CD8-positive, alpha-beta memory T cell (primary cell): ENCODE results near the gene TTLL8. TPM values are rescaled to one million over a fixed set of nuclear protein-coding genes. Genes with fewer than 3 reads are reported as not detected.
A peak's percentile ranks its signal among the peaks of the same experiment; 100 is the strongest.
"Not testable (repeated sequence)": the region's sequence is repeated elsewhere in the genome, so short reads cannot be mapped to it uniquely, and the experiment has no call there.

ENCODE experiments used
- CTCF ChIA-PET: fragments of 350-600 bp; sonication (Branson Sonifier 250); formaldehyde crosslinking; loops from one replicate; lab custom pipeline; 2021; ENCODE audit warnings: antibody characterized with exemption; lab: Charles Lee
- POLR2A ChIA-PET: fragments of 350-600 bp; sonication (Branson Sonifier 250); formaldehyde crosslinking; loops from one replicate; lab custom pipeline; 2021; ENCODE audit warnings: antibody characterized with exemption; lab: Charles Lee
- DNase-seq, 5 donors: peaks; one replicate each; pipeline versions ENCODE4 v3.0.0 to v3.0.0-alpha.2; 2020 to 2022; ENCODE audit warnings: mixed read lengths in 1 of 5
- H3K27ac ChIP-seq: one replicate; pipeline ENCODE4 v1.7.0; 2013; ENCODE audit warnings: low read depth, mild to moderate bottlenecking, low read length, moderate library complexity
- H3K27me3 ChIP-seq: 2 replicates; pipeline ENCODE4 v1.7.0; 2013; ENCODE audit warnings: low read length, mild to moderate bottlenecking; ENCODE audit not compliant: insufficient read depth, poor library complexity, severe bottlenecking
- H3K36me3 ChIP-seq: 2 replicates; pipeline ENCODE4 v1.7.0; 2013; ENCODE audit warnings: mild to moderate bottlenecking, low read length, moderate library complexity; ENCODE audit not compliant: insufficient read depth
- H3K4me1 ChIP-seq: 2 replicates; pipeline ENCODE4 v1.7.0; 2013; ENCODE audit warnings: mild to moderate bottlenecking, low read length, moderate library complexity; ENCODE audit not compliant: insufficient read depth
- H3K4me3 ChIP-seq: 2 replicates; pipeline ENCODE4 v1.7.0; 2013; ENCODE audit warnings: mild to moderate bottlenecking, low read length
- H3K9me3 ChIP-seq: 2 replicates; pipeline ENCODE4 v1.7.0; 2013; ENCODE audit warnings: mild to moderate bottlenecking, low read length
- H3K27ac Mint-ChIP-seq, 8 donors: one replicate each; pipeline ENCODE4 v1.8.0; 2020 to 2021; ENCODE audit warnings: mixed read lengths in 8 of 8, mild to moderate bottlenecking in 6 of 8, inconsistent platforms in 3 of 8, moderate library complexity in 3 of 8
- H3K27me3 Mint-ChIP-seq, 2 donors: one replicate each; pipeline ENCODE4 v1.8.0; 2020 to 2021; ENCODE audit warnings: mixed read lengths in 2 of 2, mild to moderate bottlenecking in 1 of 2, moderate library complexity in 1 of 2
- H3K36me3 Mint-ChIP-seq, 3 donors: one replicate each; pipeline ENCODE4 v1.8.0; 2020 to 2021; ENCODE audit warnings: mixed read lengths in 3 of 3, inconsistent platforms in 1 of 3, mild to moderate bottlenecking in 1 of 3
- H3K4me1 Mint-ChIP-seq, 3 donors: one replicate each; pipeline ENCODE4 v1.8.0; 2020 to 2021; ENCODE audit warnings: mixed read lengths in 3 of 3, inconsistent platforms in 1 of 3, mild to moderate bottlenecking in 1 of 3
- H3K4me3 Mint-ChIP-seq, 7 donors: one replicate each; pipeline ENCODE4 v1.8.0; 2020 to 2021; ENCODE audit warnings: mixed read lengths in 7 of 7, mild to moderate bottlenecking in 6 of 7, moderate library complexity in 4 of 7, inconsistent platforms in 2 of 7
- H3K9me3 Mint-ChIP-seq, 5 donors: one replicate each; pipeline ENCODE4 v1.8.0; 2020 to 2022; ENCODE audit warnings: mixed read lengths in 5 of 5, mild to moderate bottlenecking in 3 of 5, moderate library complexity in 2 of 5, inconsistent platforms in 1 of 5
- polyA plus RNA-seq: library from polyadenylated mRNA; unstranded; fragments of 300-500 nt; fragmentation: Illumina TruSeq; gene quantifications from one replicate; pipeline ENCODE4 v1.2.3, GENCODE V29; 2021
- total RNA-seq, 2 experiments: library from RNA; stranded (reverse); gene quantifications; one replicate each; pipeline ENCODE4 v1.2.3, GENCODE V29; 2021

Gene TTLL8
- total and polyA plus RNA-seq, 3 experiments from 2014 or later, result not detected

DNA sequence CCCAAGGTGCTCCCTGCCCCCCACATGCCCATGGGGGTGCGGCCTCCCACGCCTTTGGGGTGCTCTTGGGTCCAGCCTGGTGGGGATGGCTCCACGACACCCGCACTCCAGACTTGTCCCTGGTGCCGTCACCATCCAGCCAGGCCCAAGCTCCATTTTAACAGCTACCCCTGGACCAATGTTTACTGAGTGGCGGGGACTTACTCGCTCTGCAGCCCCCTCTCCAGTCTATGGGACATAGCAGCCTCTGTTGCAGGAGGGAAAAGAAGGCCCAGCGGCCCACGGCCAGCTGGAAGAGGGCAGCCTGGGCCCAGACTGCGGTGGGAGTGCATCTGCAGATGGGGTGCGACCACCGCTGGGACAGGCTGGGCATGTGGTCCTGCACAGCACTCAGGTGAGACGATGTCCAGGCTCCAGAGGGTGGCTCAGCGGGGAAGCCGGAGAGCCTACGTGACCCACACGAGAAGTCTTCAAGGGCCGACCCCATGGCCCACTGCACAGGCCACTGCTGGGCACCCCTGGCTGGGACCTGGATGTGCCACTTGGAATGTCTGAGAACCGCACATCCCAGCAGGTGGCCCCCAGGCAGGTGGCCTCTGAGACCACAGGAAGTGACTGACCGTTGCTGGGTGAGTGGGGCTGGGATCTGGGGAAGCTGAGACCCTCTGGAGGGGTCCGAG, 63.6 kb downstream of the TTLL8 start:
- Mint-ChIP-seq H3K36me3 (peaks cover 0 to 9% (median 0%) of the 10 kb centered on the region in 3 donors), H3K27ac (peak overlapping the region in 1 of 8 donors; percentile 79), H3K27me3 (peaks cover 7 to 11% of the 10 kb centered on the region in 2 donors), H3K9me3 (peaks cover 3 to 8% (median 7%) of the 10 kb centered on the region in 5 donors), H3K4me1 (peaks cover 9 to 14% (median 11%) of the 10 kb centered on the region in 3 donors), H3K4me3 (no peak overlapping the region)
- CTCF ChIA-PET, result interaction anchor here (0.9 to 5.4 kb wide), 10 partner anchors 11 to 232 kb away, joined by 3 to 49 read pairs (median 6); no protein-coding TSS in a partner anchor
- POLR2A ChIA-PET, result no interaction called here
- H3K27ac ChIP-seq, result no peak overlapping the region
- no peak overlapping the region for H3K4me3 ChIP-seq
- no peaks in the 10 kb centered on the region for H3K9me3 ChIP-seq
- H3K4me1 ChIP-seq, result no peaks in the 10 kb centered on the region
- no peaks in the 10 kb centered on the region for H3K36me3 ChIP-seq
- DNase-seq, result no peak
- no peaks in the 10 kb centered on the region for H3K27me3 ChIP-seq

DNA sequence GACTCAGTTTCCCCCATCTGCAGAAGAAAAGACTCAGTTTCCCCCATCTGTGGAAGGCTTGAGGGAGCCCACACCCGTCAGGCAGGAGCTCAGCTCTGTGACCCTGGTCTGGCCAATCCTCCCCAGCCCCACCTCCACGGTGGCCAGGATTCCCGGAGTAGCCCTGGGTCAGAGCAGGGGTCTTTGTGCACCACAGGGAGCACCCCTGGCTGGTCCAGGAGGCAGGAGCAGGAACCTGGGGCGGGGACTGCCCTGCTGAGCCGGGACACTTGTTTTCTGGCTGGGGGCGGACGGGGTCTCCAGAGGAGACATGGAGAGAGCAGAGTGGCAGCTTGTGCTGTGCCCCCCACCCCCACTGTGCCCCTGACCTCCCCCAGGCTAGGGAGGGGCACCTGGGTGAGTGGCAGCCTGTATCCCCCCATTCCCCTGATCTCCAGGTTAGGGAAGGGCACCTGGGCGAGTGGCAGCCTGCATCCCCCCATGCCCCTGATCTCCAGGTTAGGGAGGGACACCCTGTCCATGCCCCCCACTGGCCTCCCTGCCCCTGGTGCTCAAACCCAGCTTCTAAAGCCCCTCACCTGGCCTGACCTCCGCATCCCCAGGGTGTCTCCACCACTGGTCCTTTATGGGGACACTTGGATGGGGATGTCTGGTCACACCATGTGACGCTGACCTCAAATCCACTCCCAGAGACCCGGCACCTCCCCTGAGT, 64.3 kb downstream of the TTLL8 start:
- H3K27me3 ChIP-seq, result no peaks in the 10 kb centered on the region
- POLR2A ChIA-PET, result no interaction called here
- peak overlapping the region in 1 of 7 donors; percentile 73 for H3K4me3 Mint-ChIP-seq
- no peaks in the 10 kb centered on the region for H3K36me3 ChIP-seq
- no peaks in the 10 kb centered on the region for H3K4me1 ChIP-seq
- no peaks in the 10 kb centered on the region for H3K9me3 ChIP-seq
- no peak overlapping the region for H3K27ac ChIP-seq
- H3K27ac Mint-ChIP-seq, result peak overlapping the region in 1 of 8 donors; percentile 43
- H3K27me3 Mint-ChIP-seq, result peaks cover 7 to 8% of the 10 kb centered on the region in 2 donors
- H3K36me3 Mint-ChIP-seq, result peaks cover 0 to 9% (median 0%) of the 10 kb centered on the region in 3 donors
- CTCF ChIA-PET, result interaction anchor here (0.8 to 5.4 kb wide), 13 partner anchors 11 to 232 kb away, joined by 3 to 49 read pairs (median 5); partner anchors contain the start of gene PIM3
- no peak overlapping the region for H3K4me3 ChIP-seq
- no peak for DNase-seq
- H3K4me1 Mint-ChIP-seq, result peaks cover 7 to 11% (median 11%) of the 10 kb centered on the region in 3 donors
- H3K9me3 Mint-ChIP-seq, result peaks cover 3 to 8% (median 7%) of the 10 kb centered on the region in 5 donors

DNA sequence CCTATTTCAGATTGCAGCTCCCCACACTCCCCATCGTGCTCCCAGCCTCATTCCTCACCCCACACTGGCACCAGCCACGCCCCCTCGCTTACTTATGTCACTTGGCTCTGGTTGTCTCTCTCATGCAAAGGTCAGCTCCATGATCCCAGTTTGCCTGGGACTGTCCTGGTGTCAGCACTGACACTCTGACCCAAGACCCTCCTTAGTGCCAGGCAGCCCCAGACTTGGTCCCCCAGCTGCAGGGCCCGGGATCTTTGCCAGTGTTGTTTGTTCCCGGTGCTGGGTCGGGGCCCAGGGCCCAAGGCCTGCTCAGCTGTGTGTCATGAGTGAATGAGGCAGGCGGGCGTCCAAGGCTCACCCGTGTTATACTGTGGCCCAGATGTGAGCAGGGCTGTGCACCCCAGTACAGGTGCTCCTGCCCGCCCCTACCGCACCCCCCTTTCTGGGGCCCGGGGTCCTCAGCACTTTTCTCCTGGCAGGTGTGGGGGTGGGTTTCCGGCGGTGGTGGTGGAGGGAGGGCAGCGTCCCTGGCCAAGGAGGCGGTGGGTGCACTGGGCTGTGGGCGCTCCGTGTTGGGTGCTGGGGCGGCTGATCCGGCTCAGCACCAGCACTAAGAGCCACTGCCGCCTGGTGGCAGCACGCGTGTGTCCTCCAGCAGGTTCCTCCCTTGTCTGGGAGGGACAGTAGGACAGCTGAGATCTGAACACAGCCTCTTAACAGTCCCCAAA, 65.0 kb downstream of the TTLL8 start:
- H3K9me3 ChIP-seq, result no peaks in the 10 kb centered on the region
- POLR2A ChIA-PET, result no interaction called here
- peak overlapping the region in 3 of 8 donors; percentile 43 to 63 (median 47) for H3K27ac Mint-ChIP-seq

DNA sequence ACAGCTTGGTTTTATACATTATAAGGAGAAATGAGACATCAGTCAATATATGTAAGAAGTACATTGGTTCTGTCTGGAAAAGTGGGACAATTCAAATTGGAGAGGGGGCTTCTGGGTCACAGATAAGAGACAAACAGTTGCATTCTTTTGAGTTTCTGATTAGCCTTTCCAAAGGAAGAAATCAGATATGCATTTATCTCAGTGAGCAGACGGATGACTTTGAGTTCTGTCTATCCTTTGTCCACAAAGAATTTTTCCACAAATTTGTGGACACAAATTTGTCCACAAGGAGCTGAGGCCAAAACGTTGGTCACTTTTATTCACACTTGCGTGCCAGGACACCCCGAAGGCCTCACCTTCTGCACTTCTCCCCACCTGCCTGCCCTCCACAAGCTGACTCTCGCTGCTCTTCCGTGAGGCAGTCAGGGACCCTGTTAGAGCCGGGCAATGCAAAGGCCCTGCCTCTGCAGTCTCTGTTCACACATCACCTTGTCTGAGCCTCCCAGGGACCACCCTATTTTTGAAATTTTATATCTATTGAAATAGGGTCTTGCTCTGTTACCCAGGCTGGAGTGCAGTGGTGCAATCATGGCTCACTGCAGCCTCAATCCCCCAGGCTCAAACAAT, 66.1 kb downstream of the TTLL8 start:
- H3K27me3 Mint-ChIP-seq, result peaks cover 7 to 11% of the 10 kb centered on the region in 2 donors
- Histone ChIP-seq H3K4me1 (no peaks in the 10 kb centered on the region), H3K9me3 (no peaks in the 10 kb centered on the region), H3K27ac (no peak overlapping the region), H3K36me3 (no peaks in the 10 kb centered on the region), H3K4me3 (no peak overlapping the region), H3K27me3 (no peaks in the 10 kb centered on the region)
- no peak for DNase-seq
- H3K9me3 Mint-ChIP-seq, result peaks cover 3 to 12% (median 8%) of the 10 kb centered on the region in 5 donors
- no peak overlapping the region for H3K27ac Mint-ChIP-seq
- H3K36me3 Mint-ChIP-seq, result peaks cover 0 to 18% (median 0%) of the 10 kb centered on the region in 3 donors
- H3K4me3 Mint-ChIP-seq, result no peak overlapping the region
- CTCF ChIA-PET, result interaction anchor here (0.8 to 5.4 kb wide), 10 partner anchors 9 to 61 kb away, joined by 3 to 49 read pairs (median 6); no protein-coding TSS in a partner anchor
- POLR2A ChIA-PET, result no interaction called here
- H3K4me1 Mint-ChIP-seq, result peaks cover 3 to 6% (median 6%) of the 10 kb centered on the region in 3 donors

More for the DNA sequence above, 65.0 kb downstream of the TTLL8 start:
- no peak overlapping the region for H3K27ac ChIP-seq
- peak; percentile 44 to 80 (median 50) for DNase-seq
- CTCF ChIA-PET, result interaction anchor here (0.7 to 5.4 kb wide), 19 partner anchors 10 to 231 kb away, joined by 3 to 49 read pairs (median 4); partner anchors contain the start of gene PIM3
- Mint-ChIP-seq H3K4me1 (peaks cover 3 to 6% (median 6%) of the 10 kb centered on the region in 3 donors), H3K27me3 (peaks cover 6 to 7% of the 10 kb centered on the region in 2 donors), H3K36me3 (peaks cover 0 to 12% (median 0%) of the 10 kb centered on the region in 3 donors), H3K4me3 (peak overlapping the region in 1 of 7 donors; percentile 73), H3K9me3 (peaks cover 3 to 8% (median 7%) of the 10 kb centered on the region in 5 donors)
- no peaks in the 10 kb centered on the region for H3K4me1 ChIP-seq
- no peaks in the 10 kb centered on the region for H3K27me3 ChIP-seq
- no peak overlapping the region for H3K4me3 ChIP-seq
- no peaks in the 10 kb centered on the region for H3K36me3 ChIP-seq

DNA sequence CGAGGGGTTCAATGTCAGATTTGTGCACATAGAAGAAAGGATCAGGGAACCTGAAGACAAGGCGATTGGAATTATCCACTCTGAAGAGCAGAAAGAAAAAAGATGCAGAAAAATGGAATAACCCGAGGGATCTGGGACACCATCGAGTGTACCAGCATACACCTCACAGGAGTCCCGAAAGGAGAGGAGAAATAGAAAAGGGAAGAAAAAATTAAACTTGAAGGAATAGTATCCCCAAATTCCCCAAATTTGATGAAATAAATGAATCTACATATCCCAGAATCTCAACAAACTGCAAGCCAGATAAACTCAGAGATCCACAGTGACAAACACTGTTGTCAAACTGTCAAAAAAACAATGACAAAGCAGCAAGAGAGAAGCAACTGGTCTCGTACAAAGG, 66.9 kb downstream of the TTLL8 start:
- H3K4me1 ChIP-seq, result no peaks in the 10 kb centered on the region
- CTCF ChIA-PET, result interaction anchor here (0.7 to 5.4 kb wide), 3 partner anchors 8 to 40 kb away, joined by 3 to 49 read pairs (median 3); no protein-coding TSS in a partner anchor

DNA sequence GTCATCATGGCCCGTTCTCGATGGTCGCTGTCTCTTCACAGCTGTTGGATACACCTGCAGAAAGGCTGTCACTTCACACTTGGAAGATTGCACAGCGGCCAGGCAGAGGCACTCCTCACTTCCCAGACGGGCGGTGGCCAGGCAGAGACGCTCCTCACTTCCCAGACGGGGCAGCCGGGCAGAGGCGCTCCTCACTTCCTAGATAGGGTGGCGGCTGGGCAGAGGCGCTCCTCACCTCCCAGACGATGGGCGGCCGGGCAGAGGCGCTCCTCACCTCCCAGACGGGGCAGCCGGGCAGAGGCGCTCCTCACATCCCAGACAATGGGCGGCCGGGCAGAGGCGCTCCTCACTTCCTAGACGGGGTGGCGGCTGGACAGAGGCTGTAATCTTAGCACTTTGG, 68.3 kb downstream of the TTLL8 start:
- H3K9me3 Mint-ChIP-seq, result peaks cover 19 to 31% (median 27%) of the 10 kb centered on the region in 5 donors
- H3K27ac ChIP-seq, DNase-seq, H3K9me3 ChIP-seq, H3K4me3 Mint-ChIP-seq, H3K4me3 ChIP-seq, H3K4me1 ChIP-seq, H3K4me1 Mint-ChIP-seq, H3K27ac Mint-ChIP-seq, H3K27me3 ChIP-seq, POLR2A ChIA-PET, H3K36me3 ChIP-seq: not testable (repeated sequence)
- H3K36me3 Mint-ChIP-seq, result peaks cover 0 to 36% (median 2%) of the 10 kb centered on the region in 3 donors
- CTCF ChIA-PET, result interaction anchor here (5.4 kb wide), 1 partner anchor 41 kb away, joined by 49 read pairs; no protein-coding TSS in a partner anchor
- peaks cover 25 to 32% of the 10 kb centered on the region in 2 donors for H3K27me3 Mint-ChIP-seq

More for the DNA sequence above, 66.9 kb downstream of the TTLL8 start:
- no peak overlapping the region for H3K4me3 ChIP-seq
- DNase-seq, result no peak
- H3K9me3 ChIP-seq, result peaks cover 3% of the 10 kb centered on the region
- Mint-ChIP-seq H3K36me3 (peaks cover 0 to 27% (median 0%) of the 10 kb centered on the region in 3 donors), H3K27me3 (peaks cover 15 to 18% of the 10 kb centered on the region in 2 donors), H3K4me1 (peaks cover 3 to 6% (median 6%) of the 10 kb centered on the region in 3 donors), H3K4me3 (no peak overlapping the region), H3K27ac (peak overlapping the region in 1 of 8 donors; percentile 2), H3K9me3 (peaks cover 9 to 19% (median 17%) of the 10 kb centered on the region in 5 donors)
- H3K36me3 ChIP-seq, result no peaks in the 10 kb centered on the region
- no peak overlapping the region for H3K27ac ChIP-seq
- POLR2A ChIA-PET, result no interaction called here
- H3K27me3 ChIP-seq, result no peaks in the 10 kb centered on the region

DNA sequence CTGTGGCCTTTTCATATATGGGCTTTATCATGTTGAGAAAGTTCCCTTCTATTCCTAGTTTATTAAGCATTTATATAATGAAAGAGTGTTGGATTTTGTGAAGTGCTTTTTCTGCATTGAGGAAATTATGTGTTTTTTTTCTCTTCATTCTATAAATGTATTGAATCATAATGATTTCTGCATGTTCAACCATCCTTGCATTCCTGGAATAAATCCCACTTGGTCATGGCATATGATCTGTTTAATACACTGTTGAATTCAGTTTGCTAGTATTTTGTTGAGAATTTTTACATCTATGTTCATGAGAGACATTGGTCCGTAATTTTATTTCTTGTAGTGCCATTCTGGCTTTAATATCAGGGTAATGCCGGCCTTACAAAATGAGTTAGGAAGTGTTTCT, 71.8 kb downstream of the TTLL8 start:
- Mint-ChIP-seq H3K4me1 (peaks cover 3 to 8% (median 4%) of the 10 kb centered on the region in 3 donors), H3K27ac (no peak overlapping the region), H3K4me3 (no peak overlapping the region), H3K9me3 (peaks cover 19 to 31% (median 25%) of the 10 kb centered on the region in 5 donors), H3K27me3 (peaks cover 31 to 42% of the 10 kb centered on the region in 2 donors), H3K36me3 (peaks cover 0 to 37% (median 2%) of the 10 kb centered on the region in 3 donors)
- Histone ChIP-seq H3K27me3 (peaks cover 10% of the 10 kb centered on the region), H3K4me3 (no peak overlapping the region), H3K4me1 (no peaks in the 10 kb centered on the region), H3K9me3 (peaks cover 3% of the 10 kb centered on the region), H3K36me3 (no peaks in the 10 kb centered on the region), H3K27ac (no peak overlapping the region)
- no peak for DNase-seq
- ChIA-PET POLR2A (no interaction called here), CTCF (no interaction called here)
